ENCODE measurements around the gene CAMK1D.

- TF ChIP-seq, protein P1, sequence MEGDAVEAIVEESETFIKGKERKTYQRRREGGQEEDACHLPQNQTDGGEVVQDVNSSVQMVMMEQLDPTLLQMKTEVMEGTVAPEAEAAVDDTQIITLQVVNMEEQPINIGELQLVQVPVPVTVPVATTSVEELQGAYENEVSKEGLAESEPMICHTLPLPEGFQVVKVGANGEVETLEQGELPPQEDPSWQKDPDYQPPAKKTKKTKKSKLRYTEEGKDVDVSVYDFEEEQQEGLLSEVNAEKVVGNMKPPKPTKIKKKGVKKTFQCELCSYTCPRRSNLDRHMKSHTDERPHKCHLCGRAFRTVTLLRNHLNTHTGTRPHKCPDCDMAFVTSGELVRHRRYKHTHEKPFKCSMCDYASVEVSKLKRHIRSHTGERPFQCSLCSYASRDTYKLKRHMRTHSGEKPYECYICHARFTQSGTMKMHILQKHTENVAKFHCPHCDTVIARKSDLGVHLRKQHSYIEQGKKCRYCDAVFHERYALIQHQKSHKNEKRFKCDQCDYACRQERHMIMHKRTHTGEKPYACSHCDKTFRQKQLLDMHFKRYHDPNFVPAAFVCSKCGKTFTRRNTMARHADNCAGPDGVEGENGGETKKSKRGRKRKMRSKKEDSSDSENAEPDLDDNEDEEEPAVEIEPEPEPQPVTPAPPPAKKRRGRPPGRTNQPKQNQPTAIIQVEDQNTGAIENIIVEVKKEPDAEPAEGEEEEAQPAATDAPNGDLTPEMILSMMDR (conservative IDR thresholded peaks at IDR 0.05; ENCODE audit: low read length): no peak
- TF ChIP-seq EZH2phosphoT487 (IDR thresholded peaks at IDR 0.05; ENCODE audit: borderline replicate concordance, low read depth, low read length): no peak
Observed at GRCh38 chr10:12358863-12359564, 9.7 kb downstream of the CAMK1D start.

All from OCI-LY7 (cell line).